GM18526 (cell line): Measurements from ENCODE around the gene SLC31A1.

Source experiments
- POLR2A ChIP-seq: IDR thresholded peaks from 3 replicates; pipeline ENCODE4 v1.6.1; 2011; ENCODE audit not compliant: insufficient read length; ENCODE audit errors: extremely low read depth

Gene SLC31A1

GRCh38 chr9:113221003-113221799 lies at the start of gene SLC31A1, which contains the start of gene FKBP15:
Gene SLC31A1 (plus strand): TSS chr9:113221544. CDS start chr9:113256149, 34,605 bp downstream.
Gene FKBP15 (minus strand): TSS chr9:113221277. CDS start chr9:113221243, 34 bp downstream.
- peak; percentile 67 for TF ChIP-seq POLR2A

DNA sequence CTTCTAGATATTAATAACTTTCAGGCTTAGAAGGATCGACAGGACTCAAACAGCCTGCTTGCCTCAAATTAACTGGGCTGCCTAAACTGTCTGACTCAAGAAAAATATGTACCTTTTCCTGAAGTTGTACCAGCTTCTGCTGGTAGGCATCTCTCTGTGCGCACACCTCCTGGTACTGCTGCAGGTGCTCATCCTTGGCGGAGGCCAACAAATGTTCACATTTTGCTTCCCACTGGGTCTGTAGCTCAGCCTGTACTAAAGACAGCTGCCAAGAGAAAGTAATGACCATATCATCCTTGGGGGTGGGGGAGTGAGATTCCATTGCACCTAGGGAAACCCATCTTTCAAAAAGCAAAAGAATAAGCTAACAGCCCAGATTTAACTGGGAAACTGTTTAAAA lies 48.0 kb upstream of the SLC31A1 start:
- no peak for TF ChIP-seq POLR2A

DNA sequence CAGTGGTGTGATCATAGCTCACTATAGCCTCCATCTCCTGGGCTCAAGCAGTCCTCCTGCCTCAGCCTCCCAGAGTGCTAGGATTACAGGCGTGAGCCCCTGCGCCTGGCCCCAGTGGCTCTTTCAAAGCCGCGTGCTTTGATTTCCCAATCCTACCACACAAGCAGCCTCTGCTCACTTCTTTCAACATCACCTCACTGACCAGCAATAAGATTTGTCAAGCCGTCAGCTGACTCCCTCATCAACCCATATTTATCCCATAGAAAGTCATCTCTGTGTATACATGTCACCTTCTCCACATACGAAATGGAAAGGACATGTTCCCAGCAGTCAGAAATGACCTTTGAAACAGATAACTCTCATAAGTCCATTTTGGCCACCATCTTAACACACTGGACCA lies 44.5 kb upstream of the SLC31A1 start:
- no peak for TF ChIP-seq POLR2A

- TF ChIP-seq POLR2A = no peak
Measured at GRCh38 chr9:113177251-113177650, 44.1 kb upstream of the SLC31A1 start.

GRCh38 chr9:113178087-113178486 lies 43.3 kb upstream of the SLC31A1 start:
- TF ChIP-seq POLR2A = no peak

- TF ChIP-seq POLR2A = no peak
Measured at GRCh38 chr9:113179839-113180238, 41.5 kb upstream of the SLC31A1 start.

DNA sequence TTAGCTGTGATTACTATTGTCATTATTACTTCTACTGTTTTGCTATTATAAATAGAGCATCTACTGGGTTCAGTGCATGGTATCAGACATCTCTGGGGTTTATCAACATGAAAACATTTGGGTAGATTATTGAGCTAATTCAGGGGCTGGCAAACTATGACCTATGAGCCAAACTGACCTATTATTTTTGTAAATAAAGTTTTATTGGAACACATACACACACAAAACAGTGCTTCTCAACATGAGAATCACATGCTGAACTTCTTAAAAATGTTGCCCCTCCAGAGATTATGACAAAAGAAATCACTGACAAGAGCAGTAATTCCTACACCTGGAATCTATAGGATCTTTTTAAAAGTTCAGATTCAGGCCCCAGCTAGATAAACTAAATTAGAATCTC lies 40.2 kb upstream of the SLC31A1 start:
- no peak for TF ChIP-seq POLR2A

DNA sequence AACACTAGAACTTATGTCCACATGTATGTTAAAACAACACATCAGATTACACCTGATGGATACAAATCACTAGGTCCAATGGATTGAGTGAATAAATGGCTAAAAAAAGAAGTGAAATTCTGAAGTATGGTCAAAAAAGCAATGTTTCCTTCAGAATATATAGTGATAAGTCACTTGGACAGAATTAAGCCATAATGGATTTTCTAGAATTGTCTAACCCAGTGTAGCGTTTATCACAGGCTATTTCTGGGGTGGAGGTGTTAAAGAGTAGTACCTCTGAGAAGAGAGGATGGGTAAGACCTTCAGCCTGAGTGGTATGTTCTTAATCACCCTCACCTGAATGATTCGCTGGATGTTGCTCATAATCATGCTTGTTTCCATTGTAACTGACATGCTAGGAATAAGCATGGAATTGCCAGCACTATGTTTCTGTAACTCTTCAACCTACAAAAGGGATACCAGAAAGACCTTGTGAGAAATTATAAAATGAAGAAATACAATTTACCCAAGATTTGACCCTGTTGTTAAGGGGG lies 37.3 kb upstream of the SLC31A1 start:
- no peak for TF ChIP-seq POLR2A

DNA sequence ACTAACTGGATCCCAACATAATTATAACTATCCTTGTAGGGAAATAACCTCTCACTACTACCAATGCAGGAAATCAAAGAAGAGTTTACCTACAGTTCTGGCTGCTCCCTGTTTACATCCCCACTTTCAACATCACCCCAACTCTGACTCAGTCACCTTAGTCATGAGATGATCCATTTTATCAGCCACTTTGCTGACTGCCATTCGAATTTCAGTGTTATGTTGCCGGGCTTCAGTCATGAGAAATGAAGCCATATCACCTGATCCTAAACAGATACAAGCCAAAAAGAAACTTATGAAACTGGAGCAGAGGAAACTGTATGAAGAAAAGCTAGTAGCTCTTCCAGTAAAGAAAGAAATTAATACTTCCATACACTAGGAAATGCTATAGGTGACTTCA lies 36.8 kb upstream of the SLC31A1 start:
- no peak for TF ChIP-seq POLR2A

DNA sequence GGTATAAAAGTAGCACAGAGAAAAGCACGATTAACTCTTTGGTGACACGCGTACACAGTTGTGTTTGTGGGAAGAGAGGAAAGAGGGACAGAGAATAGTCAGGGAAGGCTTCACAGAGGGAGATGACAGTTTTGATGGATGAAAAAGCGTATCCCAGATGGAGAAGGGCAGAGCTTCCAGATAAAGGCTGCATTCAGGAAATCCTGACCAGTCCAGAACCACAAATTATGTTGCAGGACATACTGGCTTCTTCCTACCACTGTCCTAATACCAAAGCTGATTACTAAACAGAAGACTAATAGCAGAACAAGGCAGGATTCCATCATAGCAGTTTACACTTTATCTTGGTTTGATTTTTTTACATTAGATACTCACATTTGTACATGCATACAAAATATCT lies 36.1 kb upstream of the SLC31A1 start:
- no peak for TF ChIP-seq POLR2A

DNA sequence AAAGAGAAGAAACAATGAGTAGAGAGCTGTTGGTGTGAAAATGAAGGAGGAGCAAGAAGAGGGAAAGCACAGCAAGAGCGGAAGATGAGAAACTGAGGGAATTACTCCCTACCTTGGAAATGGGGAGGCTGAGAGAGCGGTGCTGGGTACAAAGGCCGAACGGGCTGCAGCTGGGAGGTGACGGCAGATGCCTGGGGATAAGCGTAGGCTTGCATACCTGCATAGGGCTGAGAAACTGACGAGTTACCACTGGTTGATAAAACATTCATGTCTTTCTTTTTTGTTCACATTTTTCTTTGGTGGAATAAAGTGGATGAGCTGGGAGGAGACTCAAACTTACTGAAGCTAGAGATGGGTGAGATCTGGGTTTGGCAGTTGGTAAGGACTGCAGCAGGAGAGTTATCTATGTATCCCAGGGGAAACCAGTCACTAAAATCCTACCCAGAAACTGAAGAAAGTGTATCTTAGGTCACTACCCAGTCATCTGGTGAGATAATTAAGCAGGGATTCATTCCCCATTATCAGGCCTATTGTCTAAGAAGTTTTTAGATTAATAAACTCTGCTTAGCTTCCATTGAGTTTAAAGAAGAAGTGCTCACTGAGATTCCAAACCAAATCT lies 35.1 kb upstream of the SLC31A1 start:
- no peak for TF ChIP-seq POLR2A

DNA sequence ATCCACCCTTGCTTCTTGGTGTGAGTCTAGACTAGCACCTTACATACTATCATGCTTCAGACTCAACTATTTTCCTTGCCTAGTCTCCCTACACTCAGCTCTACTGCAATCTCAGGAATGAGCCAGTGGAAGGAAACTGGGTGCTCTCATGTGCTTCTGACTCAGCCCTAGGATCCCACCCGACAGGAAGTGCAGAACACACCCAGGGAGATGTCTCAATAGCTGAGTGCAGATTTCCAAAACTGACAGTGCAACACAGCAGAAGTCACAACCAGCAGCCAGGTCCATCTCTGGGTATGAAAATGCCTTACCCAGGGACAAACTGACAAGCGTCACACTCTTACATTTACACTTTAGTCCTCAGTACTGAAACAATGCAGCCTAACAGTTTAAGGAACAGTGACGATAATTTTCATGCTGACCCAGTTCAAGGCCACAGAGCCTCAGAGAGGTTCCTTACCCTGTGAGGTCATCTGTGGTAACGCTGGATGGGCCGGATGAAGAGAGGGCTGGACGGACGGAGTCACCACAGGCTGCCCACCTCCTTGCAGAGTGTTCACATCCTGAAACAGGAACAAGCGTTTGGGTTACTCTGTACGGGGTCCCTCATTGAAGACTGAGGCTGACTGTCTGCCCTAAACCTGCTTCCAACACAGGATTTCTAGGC lies 33.3 kb upstream of the SLC31A1 start:
- TF ChIP-seq POLR2A = no peak

GRCh38 chr9:113192455-113192854 lies 28.9 kb upstream of the SLC31A1 start:
- no peak for TF ChIP-seq POLR2A

DNA sequence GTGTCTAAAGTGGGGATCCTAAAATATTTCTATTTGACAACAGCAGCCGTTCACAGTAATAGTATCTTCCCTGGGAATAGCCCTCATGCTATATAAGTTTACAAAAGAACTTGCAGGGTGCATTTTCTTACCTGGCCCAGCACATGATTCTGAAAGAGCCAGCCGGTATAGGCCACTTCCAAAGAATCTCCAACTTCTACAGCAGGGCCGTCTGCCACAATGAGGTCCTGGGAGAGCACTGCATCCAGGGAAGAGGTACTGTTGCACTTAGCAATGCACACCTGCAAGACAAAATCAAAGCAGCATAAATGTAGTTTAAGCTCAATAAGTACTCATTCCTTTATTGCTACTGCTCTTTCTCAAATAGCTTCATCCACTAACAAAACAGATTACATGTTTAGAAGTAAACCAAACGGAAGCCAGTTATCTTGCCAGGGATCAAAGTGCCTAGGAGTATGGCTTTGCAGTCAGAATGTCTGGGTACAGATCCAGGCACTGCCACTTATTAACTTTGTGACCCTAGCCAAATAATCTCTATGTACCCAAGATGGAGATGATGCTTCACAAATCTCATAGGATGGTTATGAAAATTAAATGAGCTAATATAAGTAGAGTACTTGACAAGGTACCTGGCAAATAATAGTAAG lies 21.5 kb upstream of the SLC31A1 start:
- TF ChIP-seq POLR2A = no peak

DNA sequence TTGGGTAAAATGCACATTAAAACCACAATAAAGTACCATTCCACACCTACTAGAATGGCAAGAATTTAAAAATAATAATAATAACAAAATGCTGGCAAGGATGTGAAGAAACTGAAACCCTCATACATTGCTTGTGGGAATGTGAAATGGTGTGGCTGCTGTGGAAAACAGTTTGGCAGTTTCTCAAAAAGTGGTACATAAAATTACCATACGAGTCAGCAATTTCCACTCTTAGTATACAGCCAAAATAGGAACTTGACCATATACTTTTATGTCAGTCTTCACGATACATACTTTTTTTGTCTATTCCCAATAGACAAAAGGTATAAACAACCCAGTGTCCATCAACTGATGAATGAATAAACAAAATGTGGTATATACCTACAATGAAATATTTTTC lies 15.9 kb upstream of the SLC31A1 start:
- no peak for TF ChIP-seq POLR2A
